SK-N-SH treated with all-trans-retinoic acid at 6 μM for 48 hours (cell line): Measurements from ENCODE around the gene SAC3D1.

Experiments
- ATAC-seq: fragments of 200-7000 bp; cut with Tn5 transposase; 3 replicates; pipeline ENCODE4 v1.9.1; 2020; ENCODE audit warnings: mild to moderate bottlenecking, moderate library complexity
- CREB5 ChIP-seq: fragments of 250-450 bp; sonication (Bioruptor Pico); IDR thresholded peaks from 2 replicates; pipeline ENCODE4 v1.5.1; 2020; ENCODE audit warnings: low read depth, mild to moderate bottlenecking, moderate library complexity
- CSRNP3 ChIP-seq: fragments of 250-450 bp; sonication (Bioruptor Pico); IDR thresholded peaks from 2 replicates; pipeline ENCODE4 v1.5.1; 2021; ENCODE audit warnings: mild to moderate bottlenecking, moderate library complexity
- ESRRG ChIP-seq: fragments of 250-450 bp; sonication (Bioruptor Pico); IDR thresholded peaks from 2 replicates; pipeline ENCODE4 v1.6.1; 2021; ENCODE audit warnings: mild to moderate bottlenecking
- GLIS3 ChIP-seq: fragments of 250-450 bp; sonication (Bioruptor Pico); IDR thresholded peaks from 2 replicates; pipeline ENCODE4 v1.5.0; 2020; ENCODE audit warnings: mild to moderate bottlenecking, moderate library complexity
- ISL1 ChIP-seq: fragments of 250-450 bp; sonication (Bioruptor Pico); IDR thresholded peaks from 2 replicates; pipeline ENCODE4 v2.1.2; 2022; ENCODE audit warnings: mild to moderate bottlenecking, moderate library complexity
- OSR1 ChIP-seq: fragments of 250-450 bp; sonication (Bioruptor Pico); IDR thresholded peaks from 2 replicates; pipeline ENCODE4 v1.8.0; 2022; ENCODE audit warnings: moderate library complexity, mild to moderate bottlenecking, inconsistent platforms
- PATZ1 ChIP-seq: fragments of 250-450 bp; sonication (Bioruptor Pico); IDR thresholded peaks from 2 replicates; pipeline ENCODE4 v1.8.0; 2020; ENCODE audit warnings: mild to moderate bottlenecking, moderate library complexity, borderline replicate concordance
- POU6F1 ChIP-seq: fragments of 250-450 bp; sonication (Bioruptor Pico); IDR thresholded peaks from 2 replicates; pipeline ENCODE4 v1.8.0; 2021; ENCODE audit warnings: low read depth, mild to moderate bottlenecking, moderate library complexity, borderline replicate concordance
- PPARA ChIP-seq: fragments of 250-450 bp; sonication (Bioruptor Pico); IDR thresholded peaks from 2 replicates; pipeline ENCODE4 v1.5.0; 2020; ENCODE audit warnings: mild to moderate bottlenecking, borderline replicate concordance
- SNAI2 ChIP-seq: fragments of 250-450 bp; sonication (Bioruptor Pico); IDR thresholded peaks from 2 replicates; pipeline ENCODE4 v1.5.0; 2020; ENCODE audit warnings: mild to moderate bottlenecking, moderate library complexity
- TCF4 ChIP-seq: fragments of 250-450 bp; sonication (Bioruptor Pico); IDR thresholded peaks from 2 replicates; pipeline ENCODE4 v1.8.0; 2021; ENCODE audit warnings: mild to moderate bottlenecking, moderate library complexity, borderline replicate concordance
- TOX ChIP-seq: fragments of 250-450 bp; sonication (Bioruptor Pico); IDR thresholded peaks from 2 replicates; pipeline ENCODE4 v1.8.0; 2021; ENCODE audit warnings: mild to moderate bottlenecking, moderate library complexity, borderline replicate concordance
- ZFP3 ChIP-seq: fragments of 250-450 bp; sonication (Bioruptor Pico); IDR thresholded peaks from 2 replicates; pipeline ENCODE4 v1.5.0; 2020; ENCODE audit warnings: mild to moderate bottlenecking, moderate library complexity
- ZFP30 ChIP-seq: fragments of 450-650 bp; formaldehyde crosslinking; IDR thresholded peaks from 2 replicates; pipeline ENCODE4 v1.5.0; 2022; ENCODE audit warnings: mild to moderate bottlenecking, moderate library complexity
- ZNF565 ChIP-seq: fragments of 450-650 bp; formaldehyde crosslinking; conservative IDR thresholded peaks from 2 replicates; pipeline ENCODE4 v1.5.0; 2020; ENCODE audit warnings: low read depth, mild to moderate bottlenecking, moderate library complexity
- ZNF8 ChIP-seq: fragments of 450-650 bp; formaldehyde crosslinking; IDR thresholded peaks from 2 replicates; pipeline ENCODE4 v1.5.0; 2020; ENCODE audit warnings: mild to moderate bottlenecking, moderate library complexity
- TF ChIP-seq, protein P1 (sequence below): fragments of 250-450 bp; sonication (Bioruptor Pico); IDR thresholded peaks from 2 replicates; pipeline ENCODE4 v1.5.0; 2020; ENCODE audit warnings: mild to moderate bottlenecking, moderate library complexity

The SAC3D1 gene

DNA sequence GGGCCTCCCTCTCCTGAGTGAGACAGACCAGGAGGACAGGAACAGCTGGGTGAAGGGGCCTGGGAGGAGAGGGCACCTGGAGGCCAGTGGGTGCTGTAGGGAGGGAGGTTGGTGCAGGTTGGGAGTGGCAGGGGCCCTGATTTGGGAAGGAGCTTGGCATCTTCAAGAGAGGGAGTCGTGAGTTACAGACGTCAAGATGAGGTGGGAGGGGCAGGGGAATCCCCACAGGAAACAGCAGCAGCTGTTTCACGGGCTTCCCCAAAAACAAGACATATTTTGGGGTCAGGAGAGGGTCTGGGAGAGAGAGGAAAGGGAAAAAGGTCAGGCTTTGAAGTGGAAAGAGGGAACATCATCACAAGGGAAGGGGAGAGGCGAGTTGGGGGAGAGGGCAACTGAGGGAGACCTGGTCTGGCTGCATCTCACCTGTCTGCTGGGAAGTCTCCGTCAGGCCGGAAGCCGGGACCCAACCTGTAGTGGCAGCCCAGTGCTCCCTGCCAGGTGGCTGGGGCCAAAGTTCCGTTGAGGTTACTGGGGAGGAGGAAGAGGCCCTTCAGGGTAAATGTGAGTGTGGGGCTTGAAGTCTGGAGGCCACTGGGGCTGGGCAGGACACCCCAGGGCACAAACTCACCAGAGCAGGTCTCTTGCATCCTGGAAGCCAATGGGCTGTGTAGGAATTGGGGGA lies 13.0 kb downstream of the SAC3D1 start:
- no peak for ATAC-seq
- TF ChIP-seq ZNF565 (CRISPR knock-in tag) (no peak), OSR1 (CRISPR knock-in tag) (no peak), POU6F1 (CRISPR knock-in tag) (no peak), ZFP3 (CRISPR knock-in tag) (no peak), ESRRG (CRISPR knock-in tag) (no peak)

DNA sequence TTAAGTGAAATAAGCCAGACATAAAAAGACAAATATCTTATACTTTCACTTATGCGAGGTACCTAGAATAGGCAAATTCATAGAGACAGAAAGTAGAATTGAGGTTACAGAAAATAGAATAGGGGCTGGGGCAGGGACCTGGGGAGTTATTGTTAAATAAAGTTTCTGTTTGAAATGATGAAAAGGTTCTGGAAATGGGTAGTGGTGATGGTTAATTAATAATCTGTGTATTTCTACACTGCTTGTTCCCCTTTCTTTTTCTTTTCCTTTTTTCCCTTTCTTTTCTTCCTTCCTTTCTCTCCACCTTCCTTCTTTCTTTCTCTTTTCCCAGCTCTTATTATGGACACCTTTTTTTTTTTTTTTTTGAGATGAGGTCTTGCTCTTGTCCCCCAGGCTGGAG lies 14.5 kb downstream of the SAC3D1 start:
- no peak for ATAC-seq

More for the DNA sequence above, 14.5 kb downstream of the SAC3D1 start:
- TF ChIP-seq PATZ1 (CRISPR knock-in tag), result no peak
- TF ChIP-seq ISL1 (CRISPR knock-in tag), result no peak
- TF ChIP-seq CSRNP3 (CRISPR knock-in tag), result no peak
- no peak for TF ChIP-seq ZNF8
- no peak for TF ChIP-seq CREB5 (CRISPR knock-in tag)
- no peak for TF ChIP-seq ZFP30 (CRISPR knock-in tag)
- TF ChIP-seq, protein P1, sequence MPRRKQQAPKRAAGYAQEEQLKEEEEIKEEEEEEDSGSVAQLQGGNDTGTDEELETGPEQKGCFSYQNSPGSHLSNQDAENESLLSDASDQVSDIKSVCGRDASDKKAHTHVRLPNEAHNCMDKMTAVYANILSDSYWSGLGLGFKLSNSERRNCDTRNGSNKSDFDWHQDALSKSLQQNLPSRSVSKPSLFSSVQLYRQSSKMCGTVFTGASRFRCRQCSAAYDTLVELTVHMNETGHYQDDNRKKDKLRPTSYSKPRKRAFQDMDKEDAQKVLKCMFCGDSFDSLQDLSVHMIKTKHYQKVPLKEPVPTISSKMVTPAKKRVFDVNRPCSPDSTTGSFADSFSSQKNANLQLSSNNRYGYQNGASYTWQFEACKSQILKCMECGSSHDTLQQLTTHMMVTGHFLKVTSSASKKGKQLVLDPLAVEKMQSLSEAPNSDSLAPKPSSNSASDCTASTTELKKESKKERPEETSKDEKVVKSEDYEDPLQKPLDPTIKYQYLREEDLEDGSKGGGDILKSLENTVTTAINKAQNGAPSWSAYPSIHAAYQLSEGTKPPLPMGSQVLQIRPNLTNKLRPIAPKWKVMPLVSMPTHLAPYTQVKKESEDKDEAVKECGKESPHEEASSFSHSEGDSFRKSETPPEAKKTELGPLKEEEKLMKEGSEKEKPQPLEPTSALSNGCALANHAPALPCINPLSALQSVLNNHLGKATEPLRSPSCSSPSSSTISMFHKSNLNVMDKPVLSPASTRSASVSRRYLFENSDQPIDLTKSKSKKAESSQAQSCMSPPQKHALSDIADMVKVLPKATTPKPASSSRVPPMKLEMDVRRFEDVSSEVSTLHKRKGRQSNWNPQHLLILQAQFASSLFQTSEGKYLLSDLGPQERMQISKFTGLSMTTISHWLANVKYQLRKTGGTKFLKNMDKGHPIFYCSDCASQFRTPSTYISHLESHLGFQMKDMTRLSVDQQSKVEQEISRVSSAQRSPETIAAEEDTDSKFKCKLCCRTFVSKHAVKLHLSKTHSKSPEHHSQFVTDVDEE (CRISPR knock-in tag), result no peak
- TF ChIP-seq PPARA (CRISPR knock-in tag), result no peak
- no peak for TF ChIP-seq ZFP3 (CRISPR knock-in tag)
- TF ChIP-seq TOX (CRISPR knock-in tag), result no peak
- TF ChIP-seq TCF4 (CRISPR knock-in tag), result no peak
- no peak for TF ChIP-seq POU6F1 (CRISPR knock-in tag)
- no peak for TF ChIP-seq ZNF565 (CRISPR knock-in tag)
- no peak for TF ChIP-seq SNAI2 (CRISPR knock-in tag)
- no peak for TF ChIP-seq GLIS3 (CRISPR knock-in tag)
